GM12878 (cell line): ENCODE data around the gene TBC1D20. TPM values are rescaled to one million over a fixed set of nuclear protein-coding genes. Genes with fewer than 3 reads are reported as not detected.
A peak's percentile ranks its signal among the peaks of the same experiment; 100 is the strongest.

Experiments used
- ETV6 ChIP-seq, 2 experiments: fragments of 450-650 bp in 1 of 2; IDR thresholded peaks in 1 of 2; conservative IDR thresholded peaks in 1 of 2; 2 replicates each; pipeline ENCODE4 v1.6.1; 2014; ENCODE audit warnings: antibody characterized with exemption in 1 of 2, borderline replicate concordance in 1 of 2, low read depth in 1 of 2, mild to moderate bottlenecking in 1 of 2, moderate library complexity in 1 of 2
- HSF1 ChIP-seq: fragments of 150-350 bp; IDR thresholded peaks from 2 replicates; pipeline ENCODE4 v1.6.1; 2014; ENCODE audit warnings: mild to moderate bottlenecking, low read depth, low read length
- IKZF1 ChIP-seq: fragments of 450-650 bp; conservative IDR thresholded peaks from 2 replicates; pipeline ENCODE4 v1.6.1; 2017; ENCODE audit warnings: antibody characterized with exemption, mild to moderate bottlenecking
- IKZF2 ChIP-seq, 2 experiments: fragments of 450-650 bp; IDR thresholded peaks; 2 replicates each; pipeline ENCODE4 v1.6.1; 2017; ENCODE audit warnings: mild to moderate bottlenecking in 2 of 2, moderate library complexity in 2 of 2
- NBN ChIP-seq: fragments of 450-650 bp; IDR thresholded peaks from 2 replicates; pipeline ENCODE4 v1.6.1; 2016
- NR2F1 ChIP-seq: fragments of 450-650 bp; conservative IDR thresholded peaks from 2 replicates; pipeline ENCODE4 v1.6.1; 2017; ENCODE audit warnings: mild to moderate bottlenecking
- POLR2A ChIP-seq: IDR thresholded peaks from 2 replicates; pipeline ENCODE4 v1.6.1; 2011; ENCODE audit warnings: low read depth, mild to moderate bottlenecking, low read length
- REST ChIP-seq: IDR thresholded peaks from 2 replicates; pipeline ENCODE4 v1.6.1; 2012; ENCODE audit warnings: mild to moderate bottlenecking, low read depth, low read length
- RUNX3 ChIP-seq: IDR thresholded peaks from 2 replicates; pipeline ENCODE4 v1.6.1; 2012; ENCODE audit warnings: low read length, inconsistent platforms
- SMC3 ChIP-seq: IDR thresholded peaks from 2 replicates; pipeline ENCODE4 v1.6.1; 2011; ENCODE audit warnings: low read length, improper control_type of control experiment, borderline replicate concordance
- STAT1 ChIP-seq: fragments of 450-650 bp; conservative IDR thresholded peaks from 2 replicates; pipeline ENCODE4 v1.6.1; 2014; ENCODE audit warnings: antibody characterized with exemption, mild to moderate bottlenecking
- TARDBP ChIP-seq: IDR thresholded peaks from 2 replicates; pipeline ENCODE4 v1.6.1; 2016; ENCODE audit warnings: borderline replicate concordance
- ZNF217 ChIP-seq: fragments of 450-650 bp; IDR thresholded peaks from 2 replicates; pipeline ENCODE4 v1.6.1; 2017; ENCODE audit warnings: antibody characterized with exemption, mild to moderate bottlenecking
- ZNF24 ChIP-seq: fragments of 450-650 bp; IDR thresholded peaks from 2 replicates; pipeline ENCODE4 v1.6.1; 2017; ENCODE audit warnings: antibody characterized with exemption, mild to moderate bottlenecking
- polyA plus RNA-seq, 11 experiments: library from polyadenylated mRNA; depleted of rRNA in 4 of 11; unstranded in 6 of 11; stranded (reverse) in 5 of 11; fragments of >200 nt; fragmentation: Nextera tagmentation in 4 of 11; fragmentation: Illumina TruSeq in 1 of 11; extraction: Ambion mirVana in 4 of 11; extraction: Trizol in 1 of 11; gene quantifications; 1 replicate in 1 of 11; 2 replicates in 10 of 11; pipeline versions ENCODE4 v1.2.1 to v1.2.3, GENCODE V29; 2011 to 2016; ENCODE audit warnings: inconsistent platforms in 2 of 11, missing spikeins in 2 of 11, low read depth in 1 of 11
- total RNA-seq, 4 experiments: library from RNA; depleted of rRNA in 3 of 4; stranded (reverse); fragments of >200 nt in 3 of 4; fragmentation: Illumina TruSeq in 1 of 4; extraction: Trizol in 1 of 4; gene quantifications; 2 replicates each; pipeline versions ENCODE4 v1.2.1 to v1.2.3, GENCODE V29; 2013 to 2021
- TF ChIP-seq, protein P1 (sequence below): fragments of 450-650 bp; IDR thresholded peaks from 2 replicates; pipeline ENCODE4 v1.6.1; 2017; ENCODE audit warnings: antibody characterized with exemption, mild to moderate bottlenecking, moderate library complexity
- TF ChIP-seq, protein P2 (sequence below): fragments of 450-650 bp; IDR thresholded peaks from 2 replicates; pipeline ENCODE4 v1.6.1; 2016; ENCODE audit warnings: mild to moderate bottlenecking, moderate library complexity, borderline replicate concordance

Gene TBC1D20
- total and polyA plus RNA-seq, 10 of the 15 experiments (the other 5 are each of a cell fraction or from before 2014, with no cell fraction given), result 4.3 to 17.9 (median 11.2) TPM

DNA sequence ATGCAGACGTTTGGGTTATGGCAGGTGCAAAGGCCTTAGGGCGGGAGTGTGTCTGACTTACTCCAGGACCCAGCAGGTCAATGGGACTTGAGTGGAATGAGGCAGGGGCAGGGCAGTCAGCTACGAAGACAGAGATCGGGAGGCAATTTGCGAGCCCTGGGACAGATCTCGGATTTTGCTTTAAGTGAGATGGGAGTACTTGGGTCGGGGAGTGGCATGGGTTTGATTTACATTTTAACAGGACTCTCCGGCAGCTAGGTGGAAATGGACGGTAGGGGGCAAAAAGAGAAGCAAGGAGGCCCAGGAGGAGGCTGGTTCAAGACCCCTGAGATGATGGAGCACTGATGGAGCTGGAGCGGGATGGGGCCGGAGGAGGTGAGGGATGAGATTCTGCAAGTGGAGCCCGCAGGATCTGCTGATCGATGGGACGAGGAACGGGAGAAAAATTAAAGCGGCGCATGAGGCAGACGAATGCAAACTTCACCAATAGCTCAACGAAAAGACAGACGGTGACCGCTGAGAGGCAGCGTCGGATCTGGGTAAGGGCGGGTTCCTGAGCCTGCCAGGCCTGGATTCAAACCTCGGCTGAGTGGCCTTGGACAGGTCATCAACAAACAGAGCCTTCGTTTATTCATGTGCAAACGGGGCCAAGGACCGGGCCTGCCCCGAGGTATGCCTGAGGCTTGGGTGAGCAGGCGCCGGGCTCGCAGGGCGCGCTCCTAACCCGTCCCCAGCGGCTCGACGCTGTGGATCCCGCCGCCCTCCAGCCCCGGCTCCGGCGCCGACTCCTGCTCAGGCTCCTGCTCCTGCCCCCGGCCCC is 55.0 kb downstream of the TBC1D20 start (continued):
- TF ChIP-seq SMC3 (peak; percentile 32; the same call in 1 of the 2 replicates), NR2F1 (0 out of 2 replicates have a peak, but pooled peaks have one; percentile 3), ZNF217 (no peak), RUNX3 (peak; percentile 47), ETV6 (conservative IDR thresholded peaks at IDR 0.05 in 1 of 2, IDR thresholded peaks at IDR 0.05 in 1 of 2; ENCODE audit: borderline replicate concordance in 1 of 2, low read depth in 1 of 2) (0 out of 4 replicates have a peak, but pooled peaks of 1 of the 2 experiments have one; percentile 15), NBN (peak; percentile 62), REST (no peak), ZNF24 (no peak), IKZF1 (no peak), STAT1 (peak; percentile 60; the same call in 1 of the 2 replicates), TARDBP (no peak), POLR2A (peak; percentile 79), HSF1 (no peak), IKZF2 (IDR thresholded peaks at IDR 0.05) (peak; percentile 31 to 37; a peak in 2 of 4 replicates)
- TF ChIP-seq, protein P1, sequence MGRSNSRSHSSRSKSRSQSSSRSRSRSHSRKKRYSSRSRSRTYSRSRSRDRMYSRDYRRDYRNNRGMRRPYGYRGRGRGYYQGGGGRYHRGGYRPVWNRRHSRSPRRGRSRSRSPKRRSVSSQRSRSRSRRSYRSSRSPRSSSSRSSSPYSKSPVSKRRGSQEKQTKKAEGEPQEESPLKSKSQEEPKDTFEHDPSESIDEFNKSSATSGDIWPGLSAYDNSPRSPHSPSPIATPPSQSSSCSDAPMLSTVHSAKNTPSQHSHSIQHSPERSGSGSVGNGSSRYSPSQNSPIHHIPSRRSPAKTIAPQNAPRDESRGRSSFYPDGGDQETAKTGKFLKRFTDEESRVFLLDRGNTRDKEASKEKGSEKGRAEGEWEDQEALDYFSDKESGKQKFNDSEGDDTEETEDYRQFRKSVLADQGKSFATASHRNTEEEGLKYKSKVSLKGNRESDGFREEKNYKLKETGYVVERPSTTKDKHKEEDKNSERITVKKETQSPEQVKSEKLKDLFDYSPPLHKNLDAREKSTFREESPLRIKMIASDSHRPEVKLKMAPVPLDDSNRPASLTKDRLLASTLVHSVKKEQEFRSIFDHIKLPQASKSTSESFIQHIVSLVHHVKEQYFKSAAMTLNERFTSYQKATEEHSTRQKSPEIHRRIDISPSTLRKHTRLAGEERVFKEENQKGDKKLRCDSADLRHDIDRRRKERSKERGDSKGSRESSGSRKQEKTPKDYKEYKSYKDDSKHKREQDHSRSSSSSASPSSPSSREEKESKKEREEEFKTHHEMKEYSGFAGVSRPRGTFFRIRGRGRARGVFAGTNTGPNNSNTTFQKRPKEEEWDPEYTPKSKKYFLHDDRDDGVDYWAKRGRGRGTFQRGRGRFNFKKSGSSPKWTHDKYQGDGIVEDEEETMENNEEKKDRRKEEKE, result no peak
- TF ChIP-seq, protein P2, sequence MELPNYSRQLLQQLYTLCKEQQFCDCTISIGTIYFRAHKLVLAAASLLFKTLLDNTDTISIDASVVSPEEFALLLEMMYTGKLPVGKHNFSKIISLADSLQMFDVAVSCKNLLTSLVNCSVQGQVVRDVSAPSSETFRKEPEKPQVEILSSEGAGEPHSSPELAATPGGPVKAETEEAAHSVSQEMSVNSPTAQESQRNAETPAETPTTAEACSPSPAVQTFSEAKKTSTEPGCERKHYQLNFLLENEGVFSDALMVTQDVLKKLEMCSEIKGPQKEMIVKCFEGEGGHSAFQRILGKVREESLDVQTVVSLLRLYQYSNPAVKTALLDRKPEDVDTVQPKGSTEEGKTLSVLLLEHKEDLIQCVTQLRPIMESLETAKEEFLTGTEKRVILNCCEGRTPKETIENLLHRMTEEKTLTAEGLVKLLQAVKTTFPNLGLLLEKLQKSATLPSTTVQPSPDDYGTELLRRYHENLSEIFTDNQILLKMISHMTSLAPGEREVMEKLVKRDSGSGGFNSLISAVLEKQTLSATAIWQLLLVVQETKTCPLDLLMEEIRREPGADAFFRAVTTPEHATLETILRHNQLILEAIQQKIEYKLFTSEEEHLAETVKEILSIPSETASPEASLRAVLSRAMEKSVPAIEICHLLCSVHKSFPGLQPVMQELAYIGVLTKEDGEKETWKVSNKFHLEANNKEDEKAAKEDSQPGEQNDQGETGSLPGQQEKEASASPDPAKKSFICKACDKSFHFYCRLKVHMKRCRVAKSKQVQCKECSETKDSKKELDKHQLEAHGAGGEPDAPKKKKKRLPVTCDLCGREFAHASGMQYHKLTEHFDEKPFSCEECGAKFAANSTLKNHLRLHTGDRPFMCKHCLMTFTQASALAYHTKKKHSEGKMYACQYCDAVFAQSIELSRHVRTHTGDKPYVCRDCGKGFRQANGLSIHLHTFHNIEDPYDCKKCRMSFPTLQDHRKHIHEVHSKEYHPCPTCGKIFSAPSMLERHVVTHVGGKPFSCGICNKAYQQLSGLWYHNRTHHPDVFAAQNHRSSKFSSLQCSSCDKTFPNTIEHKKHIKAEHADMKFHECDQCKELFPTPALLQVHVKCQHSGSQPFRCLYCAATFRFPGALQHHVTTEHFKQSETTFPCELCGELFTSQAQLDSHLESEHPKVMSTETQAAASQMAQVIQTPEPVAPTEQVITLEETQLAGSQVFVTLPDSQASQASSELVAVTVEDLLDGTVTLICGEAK, result no peak
